GM19438 (cell line): Measurements from ENCODE around the gene PDLIM3.
"Not testable (repeated sequence)": the region's sequence is repeated elsewhere in the genome, so short reads cannot be mapped to it uniquely, and the experiment has no call there.

Experiments used
- ATAC-seq: cut with Tn5 transposase; IDR thresholded peaks from one replicate; pipeline ENCODE4 v1.9.1; 2021; ENCODE audit warnings: low read depth; ENCODE audit not compliant: unreplicated experiment

PDLIM3 gene

GRCh38 chr4:185534866-185535611 lies at the start of gene PDLIM3:
TSS of gene PDLIM3 (minus strand) at chr4:185535507. CDS start at chr4:185535434, 73 bp downstream.
- no peak for ATAC-seq

- no peak for ATAC-seq
Observed at GRCh38 chr4:185583813-185584212, 48.5 kb upstream of the PDLIM3 start.

GRCh38 chr4:185582651-185583400 lies 47.5 kb upstream of the PDLIM3 start:
- ATAC-seq, result no peak

- no peak for ATAC-seq
Observed at GRCh38 chr4:185580699-185581098, 45.4 kb upstream of the PDLIM3 start.

GRCh38 chr4:185578284-185578683 lies 43.0 kb upstream of the PDLIM3 start:
- ATAC-seq, result no peak

- ATAC-seq, result no peak
Observed at GRCh38 chr4:185576962-185577950, 41.9 kb upstream of the PDLIM3 start.

- ATAC-seq, result no peak
Observed at GRCh38 chr4:185576314-185576961, 41.1 kb upstream of the PDLIM3 start.

- ATAC-seq, result no peak
Observed at GRCh38 chr4:185573651-185574199, 38.4 kb upstream of the PDLIM3 start.

- no peak for ATAC-seq
Observed at GRCh38 chr4:185570727-185571126, 35.4 kb upstream of the PDLIM3 start.

- no peak for ATAC-seq
Observed at GRCh38 chr4:185567381-185568376, 32.4 kb upstream of the PDLIM3 start.

GRCh38 chr4:185566972-185567371 lies 31.7 kb upstream of the PDLIM3 start:
- no peak for ATAC-seq

- ATAC-seq, result no peak
Observed at GRCh38 chr4:185566425-185566824, 31.1 kb upstream of the PDLIM3 start.

- ATAC-seq, result no peak
Observed at GRCh38 chr4:185565696-185566095, 30.4 kb upstream of the PDLIM3 start.

- no peak for ATAC-seq
Observed at GRCh38 chr4:185564349-185564748, 29.0 kb upstream of the PDLIM3 start.

- ATAC-seq, result no peak
Observed at GRCh38 chr4:185562531-185562930, 27.2 kb upstream of the PDLIM3 start.

GRCh38 chr4:185560316-185560715 lies 25.0 kb upstream of the PDLIM3 start:
- no peak for ATAC-seq

- ATAC-seq, result no peak
Observed at GRCh38 chr4:185559915-185560281, 24.6 kb upstream of the PDLIM3 start.

- ATAC-seq, result not testable (repeated sequence)
Observed at GRCh38 chr4:185559251-185559914, 24.1 kb upstream of the PDLIM3 start.
